OCI-LY7 (cell line): Measurements from ENCODE around the gene IQGAP3.

Experiments used
- CTCF ChIP-seq: fragments of 200-600 bp; sonication (generic); conservative IDR thresholded peaks from 2 replicates; pipeline ENCODE4 v1.5.1; 2014; ENCODE audit warnings: mild to moderate bottlenecking, antibody characterized with exemption, low read length, moderate library complexity, mixed read lengths
- EZH2phosphoT487 ChIP-seq: fragments of 200-600 bp; sonication (generic); IDR thresholded peaks from 2 replicates; pipeline ENCODE4 v1.6.1; 2018; ENCODE audit warnings: low read depth, borderline replicate concordance, mild to moderate bottlenecking, mixed run types, antibody characterized with exemption, low read length, moderate library complexity, mixed read lengths

- TF ChIP-seq CTCF, result 0 out of 2 replicates have a peak, but pooled peaks have one; percentile 38
- TF ChIP-seq EZH2phosphoT487, result no peak
These were observed 1.8 kb upstream of the IQGAP3 start for GRCh38 chr1:156574039-156574633.
